ENCODE data around the gene TRIM61. TPM values are rescaled to one million over a fixed set of nuclear protein-coding genes. Genes with fewer than 3 reads are reported as not detected.
"Not testable (repeated sequence)": the region's sequence is repeated elsewhere in the genome, so short reads cannot be mapped to it uniquely, and the experiment has no call there.

The TRIM61 gene
- total RNA-seq, 2 donors from 2014 or later: 0.23 to 1.3 TPM

GRCh38 chr4:165010487-165010886, 33.0 kb upstream of the TRIM61 start:
- Histone ChIP-seq H3K4me1 (replicated peaks) (no peaks in the 10 kb centered on the region), H3K27me3 (replicated peaks; ENCODE audit: insufficient read depth) (no peaks in the 10 kb centered on the region), H3K4me3 (no peak overlapping the region), H3K36me3 (no peaks in the 10 kb centered on the region), H3K27ac (no peak overlapping the region), H3K9me3 (no peaks in the 10 kb centered on the region)
- TF ChIP-seq POLR2AphosphoS5 (IDR thresholded peaks at IDR 0.05) (no peak), POLR2A (IDR thresholded peaks at IDR 0.05) (no peak), CTCF (IDR thresholded peaks at IDR 0.05) (no peak)
- no peak for DNase-seq (ENCODE audit: low spot score)
- 65% methylated on average over 2 of the region's 2 CpGs for WGBS
- intact Hi-C loops (cut with DNase I): no loop called here

- intact Hi-C loops (cut with DNase I): no loop called here
- 79% methylated on average over 5 of the region's 5 CpGs for WGBS
- Histone ChIP-seq H3K27me3 (replicated peaks; ENCODE audit: insufficient read depth) (no peaks in the 10 kb centered on the region), H3K27ac (no peak overlapping the region), H3K36me3 (no peaks in the 10 kb centered on the region), H3K9me3 (no peaks in the 10 kb centered on the region), H3K4me3 (no peak overlapping the region), H3K4me1 (replicated peaks) (no peaks in the 10 kb centered on the region)
- TF ChIP-seq POLR2A (IDR thresholded peaks at IDR 0.05): no peak
- TF ChIP-seq CTCF (IDR thresholded peaks at IDR 0.05): no peak
- no peak for DNase-seq (ENCODE audit: low spot score)
Observed at GRCh38 chr4:165009493-165010227, 32.2 kb upstream of the TRIM61 start.

- Histone ChIP-seq H3K36me3 (no peaks in the 10 kb centered on the region), H3K27ac (no peak overlapping the region), H3K9me3 (no peaks in the 10 kb centered on the region), H3K27me3 (replicated peaks; ENCODE audit: insufficient read depth) (no peaks in the 10 kb centered on the region), H3K4me3 (no peak overlapping the region), H3K4me1 (replicated peaks) (no peaks in the 10 kb centered on the region)
- TF ChIP-seq CTCF (IDR thresholded peaks at IDR 0.05) (no peak), POLR2A (IDR thresholded peaks at IDR 0.05) (no peak), POLR2AphosphoS5 (IDR thresholded peaks at IDR 0.05) (no peak)
- intact Hi-C loops (cut with DNase I): no loop called here
- no peak for DNase-seq (ENCODE audit: low spot score)
- WGBS: 86% methylated on average over 5 of the region's 5 CpGs
Observed at GRCh38 chr4:165006886-165007285, 29.4 kb upstream of the TRIM61 start.

- intact Hi-C loops (cut with DNase I): no loop called here
- TF ChIP-seq POLR2AphosphoS5 (IDR thresholded peaks at IDR 0.05) (no peak), CTCF (IDR thresholded peaks at IDR 0.05) (no peak), POLR2A (IDR thresholded peaks at IDR 0.05) (no peak)
- no peaks in the 10 kb centered on the region for H3K36me3 ChIP-seq
- H3K27me3 ChIP-seq (replicated peaks; ENCODE audit: insufficient read depth): no peaks in the 10 kb centered on the region
- no peak overlapping the region for H3K4me3 ChIP-seq
- H3K27ac ChIP-seq: no peak overlapping the region
- WGBS: 91% methylated on average over 9 of the region's 9 CpGs
- H3K9me3 ChIP-seq: no peaks in the 10 kb centered on the region
- H3K4me1 ChIP-seq (replicated peaks): no peaks in the 10 kb centered on the region
- no peak for DNase-seq (ENCODE audit: low spot score)
Observed at GRCh38 chr4:165006456-165006855, 29.0 kb upstream of the TRIM61 start.

- Histone ChIP-seq H3K9me3 (no peaks in the 10 kb centered on the region), H3K36me3 (no peaks in the 10 kb centered on the region), H3K4me3 (no peak overlapping the region), H3K27ac (no peak overlapping the region), H3K4me1 (replicated peaks) (no peaks in the 10 kb centered on the region), H3K27me3 (replicated peaks; ENCODE audit: insufficient read depth) (no peaks in the 10 kb centered on the region)
- 83% methylated on average over 6 of the region's 6 CpGs for WGBS
- TF ChIP-seq CTCF (IDR thresholded peaks at IDR 0.05) (no peak), POLR2A (IDR thresholded peaks at IDR 0.05) (no peak), POLR2AphosphoS5 (IDR thresholded peaks at IDR 0.05) (no peak)
- no peak for DNase-seq (ENCODE audit: low spot score)
- intact Hi-C loops (cut with DNase I): no loop called here
Observed at GRCh38 chr4:165005352-165005925, 28.0 kb upstream of the TRIM61 start.

GRCh38 chr4:165001957-165002356, 24.5 kb upstream of the TRIM61 start:
- H3K36me3 ChIP-seq; DNase-seq (ENCODE audit: low spot score): not testable (repeated sequence)
- 63% methylated on average over 4 of the region's 4 CpGs for WGBS

GRCh38 chr4:164998526-164999080, 21.1 kb upstream of the TRIM61 start:
- H3K36me3 ChIP-seq; DNase-seq (ENCODE audit: low spot score); H3K9me3 ChIP-seq; H3K27ac ChIP-seq; H3K4me3 ChIP-seq; intact Hi-C loops (cut with DNase I); H3K27me3 ChIP-seq (replicated peaks; ENCODE audit: insufficient read depth); H3K4me1 ChIP-seq (replicated peaks): not testable (repeated sequence)
- WGBS: 50% methylated on average over 2 of the region's 2 CpGs

More at GRCh38 chr4:165001957-165002356, 24.5 kb upstream of the TRIM61 start:
- H3K4me1 ChIP-seq (replicated peaks); H3K27ac ChIP-seq; H3K4me3 ChIP-seq; H3K27me3 ChIP-seq (replicated peaks; ENCODE audit: insufficient read depth); intact Hi-C loops (cut with DNase I); H3K9me3 ChIP-seq: not testable (repeated sequence)

Data from prostate gland (tissue), 2 donors.